ENCODE measurements around the gene PLBD2.

PLBD2 gene

DNA sequence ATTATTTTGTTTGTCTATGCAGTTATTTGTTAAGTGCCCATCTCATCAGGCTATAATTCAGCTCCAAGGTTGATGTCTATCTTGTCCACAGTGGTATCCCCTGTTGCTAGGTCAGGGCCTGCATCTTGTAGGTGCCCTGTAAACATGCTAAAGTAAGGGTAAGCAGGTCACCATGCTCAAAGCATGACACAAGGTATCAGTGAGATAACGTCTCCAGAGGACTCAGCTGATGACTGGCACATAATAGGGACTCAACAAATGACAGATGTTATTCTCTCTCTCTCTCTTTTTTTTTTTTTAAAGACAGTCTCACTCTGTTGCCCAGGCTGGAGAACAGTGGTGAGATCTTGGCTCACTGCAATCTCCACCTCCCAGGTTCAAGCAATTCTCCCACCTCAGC is 66.1 kb downstream of the PLBD2 start:
- TF ChIP-seq, protein P1, sequence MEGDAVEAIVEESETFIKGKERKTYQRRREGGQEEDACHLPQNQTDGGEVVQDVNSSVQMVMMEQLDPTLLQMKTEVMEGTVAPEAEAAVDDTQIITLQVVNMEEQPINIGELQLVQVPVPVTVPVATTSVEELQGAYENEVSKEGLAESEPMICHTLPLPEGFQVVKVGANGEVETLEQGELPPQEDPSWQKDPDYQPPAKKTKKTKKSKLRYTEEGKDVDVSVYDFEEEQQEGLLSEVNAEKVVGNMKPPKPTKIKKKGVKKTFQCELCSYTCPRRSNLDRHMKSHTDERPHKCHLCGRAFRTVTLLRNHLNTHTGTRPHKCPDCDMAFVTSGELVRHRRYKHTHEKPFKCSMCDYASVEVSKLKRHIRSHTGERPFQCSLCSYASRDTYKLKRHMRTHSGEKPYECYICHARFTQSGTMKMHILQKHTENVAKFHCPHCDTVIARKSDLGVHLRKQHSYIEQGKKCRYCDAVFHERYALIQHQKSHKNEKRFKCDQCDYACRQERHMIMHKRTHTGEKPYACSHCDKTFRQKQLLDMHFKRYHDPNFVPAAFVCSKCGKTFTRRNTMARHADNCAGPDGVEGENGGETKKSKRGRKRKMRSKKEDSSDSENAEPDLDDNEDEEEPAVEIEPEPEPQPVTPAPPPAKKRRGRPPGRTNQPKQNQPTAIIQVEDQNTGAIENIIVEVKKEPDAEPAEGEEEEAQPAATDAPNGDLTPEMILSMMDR (conservative IDR thresholded peaks at IDR 0.05) = no peak
- H3K27ac ChIP-seq = no peak overlapping the region

DNA sequence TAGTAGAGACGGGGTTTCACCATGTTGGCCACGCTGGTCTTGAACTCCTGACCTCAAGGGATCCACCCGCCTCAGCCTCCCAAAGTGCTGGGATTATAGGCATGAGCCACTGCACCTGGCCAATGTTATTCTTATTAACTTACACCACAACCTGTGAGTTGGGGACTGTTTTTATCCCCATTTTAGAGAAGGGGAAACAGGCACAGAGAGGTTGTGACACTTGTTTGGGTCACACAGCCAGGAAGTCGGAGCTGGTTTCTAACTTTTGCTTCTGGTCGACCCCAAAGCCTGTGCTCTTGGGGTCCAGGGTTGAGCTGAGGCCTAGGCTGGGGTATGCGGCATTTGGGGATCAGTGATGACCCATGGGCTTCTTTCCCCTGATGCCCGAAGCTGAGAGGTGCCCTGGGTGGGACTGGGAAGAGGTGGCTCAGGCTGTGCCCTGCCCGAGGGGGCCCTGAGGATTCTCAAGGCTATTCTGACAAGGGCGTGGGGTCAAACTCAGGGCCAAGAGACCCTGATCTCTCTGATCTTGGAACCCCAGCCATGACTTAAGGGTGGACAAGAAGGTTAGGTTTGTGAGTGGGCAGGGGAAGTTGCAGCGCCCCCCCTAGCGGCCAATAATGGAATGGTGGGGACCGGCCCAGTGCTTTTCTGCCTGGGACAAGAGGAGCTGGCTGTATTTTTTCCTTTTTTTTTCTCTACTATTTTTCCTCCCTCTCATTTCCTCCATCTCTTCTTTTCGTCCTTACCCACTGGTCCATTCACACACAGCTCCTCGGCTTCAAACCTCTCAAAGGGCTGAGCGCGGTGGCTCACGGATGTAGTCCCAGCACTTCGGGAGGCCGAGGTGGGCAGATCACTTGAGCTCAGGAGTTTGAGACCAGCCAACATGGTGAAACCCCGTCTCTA is 66.8 kb downstream of the PLBD2 start:
- TF ChIP-seq, protein P1 (conservative IDR thresholded peaks at IDR 0.05) = peak; percentile 97
- no peak overlapping the region for H3K27ac ChIP-seq

DNA sequence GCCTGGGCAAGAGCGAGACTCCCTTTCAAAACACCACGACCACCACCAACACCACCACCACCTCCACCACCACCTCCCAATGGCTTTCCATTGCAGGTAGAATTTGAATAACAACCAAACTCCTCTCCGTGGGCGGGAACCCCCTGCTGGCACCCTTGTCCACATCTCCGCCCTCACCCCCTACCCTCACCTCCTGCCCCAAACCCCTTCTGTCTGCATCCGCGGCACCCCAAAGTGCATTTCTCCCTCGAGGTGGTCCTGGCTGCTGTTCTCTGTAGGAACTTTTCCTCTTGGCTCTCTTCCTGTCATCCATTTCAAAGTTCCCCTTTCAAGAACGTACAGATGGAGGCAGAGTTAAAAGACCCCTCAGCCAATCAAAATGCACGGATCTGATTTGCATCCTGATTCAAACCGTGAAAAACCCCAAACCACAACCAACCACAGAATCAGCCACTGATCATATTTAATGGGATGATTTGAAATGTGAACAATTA is 67.6 kb downstream of the PLBD2 start:
- no peak overlapping the region for H3K27ac ChIP-seq
- TF ChIP-seq, protein P1 (conservative IDR thresholded peaks at IDR 0.05) = no peak

DNA sequence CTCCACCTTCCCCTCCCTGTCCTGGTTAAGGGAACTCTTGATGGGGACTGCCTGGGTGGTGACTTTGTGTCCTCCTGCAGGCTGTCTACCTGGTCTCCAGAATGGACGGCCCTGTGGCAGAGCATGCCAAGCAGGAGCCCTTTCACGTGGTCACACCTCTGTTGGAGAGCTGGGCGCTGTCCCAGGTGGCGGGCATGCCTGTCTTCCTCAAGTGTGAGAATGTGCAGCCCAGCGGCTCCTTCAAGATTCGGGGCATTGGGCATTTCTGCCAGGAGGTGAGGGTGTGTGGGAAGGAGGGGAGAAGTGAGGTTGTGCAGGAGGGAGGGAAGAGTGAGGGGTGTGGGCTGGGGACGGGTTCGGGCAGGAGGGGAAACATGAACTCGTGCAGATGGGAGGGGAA is 69.5 kb downstream of the PLBD2 start:
- no peak overlapping the region for H3K27ac ChIP-seq
- TF ChIP-seq, protein P1 (conservative IDR thresholded peaks at IDR 0.05) = no peak

DNA sequence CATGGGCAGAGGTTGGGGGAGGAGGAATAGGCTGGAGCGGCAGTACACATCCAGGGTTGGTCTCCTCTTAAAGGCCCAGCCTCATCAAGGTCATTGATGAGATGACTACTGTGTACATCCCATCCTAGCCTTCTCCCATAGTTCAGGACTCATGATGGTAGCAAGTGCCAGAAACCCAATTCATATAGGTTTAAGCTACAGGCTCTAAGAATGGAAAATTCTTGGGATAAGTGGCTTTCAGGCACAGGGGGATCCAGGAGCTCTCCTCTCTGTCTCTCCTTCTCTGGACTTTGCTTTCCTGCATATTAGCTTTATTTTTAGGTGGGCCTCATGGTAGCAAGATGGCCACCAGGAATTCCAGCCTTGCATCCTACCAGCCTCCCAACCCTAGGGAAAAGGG is 70.1 kb downstream of the PLBD2 start:
- no peak overlapping the region for H3K27ac ChIP-seq
- TF ChIP-seq, protein P1 (conservative IDR thresholded peaks at IDR 0.05) = no peak

DNA sequence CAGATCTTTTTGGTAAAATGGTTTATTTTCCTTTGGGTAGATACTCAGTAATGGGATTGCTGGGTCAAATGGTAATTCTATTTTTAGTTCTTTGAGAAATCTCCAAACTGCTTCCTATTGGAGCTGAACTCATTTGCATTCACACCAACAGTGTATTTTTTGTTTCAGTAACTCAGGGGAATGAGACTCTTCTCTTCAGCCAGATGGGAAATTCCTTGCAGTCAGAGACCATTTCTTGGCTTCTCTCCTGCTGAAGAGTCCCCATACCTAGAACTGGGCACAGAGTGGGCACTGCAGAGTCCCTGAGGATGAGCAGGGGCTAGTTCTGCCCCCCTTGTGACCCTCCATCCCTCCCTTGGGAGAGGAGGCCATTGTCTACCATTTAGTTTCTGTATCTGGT is 74.6 kb downstream of the PLBD2 start:
- TF ChIP-seq, protein P1 (conservative IDR thresholded peaks at IDR 0.05) = no peak
- no peak overlapping the region for H3K27ac ChIP-seq

DNA sequence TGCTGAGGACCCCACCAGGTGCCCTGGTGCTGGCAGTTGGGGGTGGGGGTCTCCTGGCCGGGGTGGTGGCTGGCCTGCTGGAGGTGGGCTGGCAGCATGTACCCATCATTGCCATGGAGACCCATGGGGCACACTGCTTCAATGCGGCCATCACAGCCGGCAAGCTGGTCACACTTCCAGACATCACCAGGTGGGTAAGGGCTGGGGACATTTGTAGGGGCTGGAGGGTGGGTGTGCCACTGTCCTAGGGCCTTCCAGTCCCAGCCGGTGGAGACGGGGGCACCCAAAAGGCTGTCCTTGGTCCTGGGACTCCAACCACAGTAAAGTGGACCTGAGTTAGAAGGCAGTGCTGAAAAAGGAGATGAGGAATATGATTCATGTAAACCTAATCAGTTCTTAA is 77.0 kb downstream of the PLBD2 start:
- H3K27ac ChIP-seq = no peak overlapping the region
- TF ChIP-seq, protein P1 (conservative IDR thresholded peaks at IDR 0.05) = no peak
